Neural progenitor cell (in vitro differentiated cells): Measurements from ENCODE around the gene KXD1.

Experiments
- CTCF ChIP-seq: fragments of 200-600 bp; sonication (generic); IDR thresholded peaks from 2 replicates; pipeline ENCODE4 v1.5.1; 2017; ENCODE audit warnings: antibody characterized with exemption, mild to moderate bottlenecking
- EZH2 ChIP-seq: fragments of 200-600 bp; sonication (generic); IDR thresholded peaks from 2 replicates; pipeline ENCODE4 v1.6.1; 2017; ENCODE audit warnings: antibody characterized with exemption, mild to moderate bottlenecking, moderate library complexity
- EZH2phosphoT487 ChIP-seq: fragments of 200-600 bp; sonication (generic); IDR thresholded peaks from 2 replicates; pipeline ENCODE4 v1.6.1; 2017; ENCODE audit warnings: antibody characterized with exemption

- TF ChIP-seq CTCF (no peak), EZH2 (no peak), EZH2phosphoT487 (no peak)
Measured at GRCh38 chr19:18542941-18543813, 14.5 kb upstream of the KXD1 start, which contains the start of gene FKBP8.
